ENCODE data around the gene MRPL21. TPM values are rescaled to one million over a fixed set of nuclear protein-coding genes. Genes with fewer than 3 reads are reported as not detected.

MRPL21 gene
- total and polyA plus RNA-seq, 2 donors from 2014 or later, result 45.0 to 147 TPM

DNA sequence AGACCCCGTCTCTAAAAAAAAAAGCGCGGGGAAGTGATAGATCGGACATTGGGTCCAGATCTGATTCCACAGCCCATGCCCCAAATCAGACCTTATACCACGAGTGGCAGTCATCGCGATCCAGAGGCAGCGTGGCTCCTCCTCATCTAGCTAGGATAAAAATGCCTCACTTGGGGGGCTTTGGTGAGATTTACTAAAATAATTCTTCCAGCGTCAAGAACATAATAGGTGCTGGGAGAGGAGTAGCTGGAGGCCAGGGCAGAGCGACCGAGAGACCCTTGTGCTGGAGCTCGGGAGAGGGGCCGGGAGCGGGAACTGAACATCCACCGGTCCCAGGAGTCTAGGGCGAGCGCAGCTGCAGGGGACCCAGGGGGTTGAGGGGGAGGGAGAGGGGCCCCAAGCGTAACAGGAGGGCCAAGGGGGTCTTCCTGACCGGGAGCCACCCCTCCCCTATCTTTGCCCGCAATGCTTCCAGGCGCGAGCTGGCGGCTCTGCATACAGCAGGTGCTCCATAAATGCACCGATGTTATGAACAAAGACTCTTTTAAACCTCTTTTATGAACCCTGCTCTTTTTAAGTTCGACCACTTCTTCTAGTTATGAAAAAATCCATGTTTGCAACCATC, 61.1 kb downstream of the MRPL21 start:
- FAIRE-seq (no peak), DNase-seq (peak in 1 of 5 donors; percentile 58)
- Histone ChIP-seq H3K36me3 (ENCODE audit: control insufficient read depth in 2 of 3, insufficient read depth in 3 of 3, low read length in 3 of 3) (no peaks in the 10 kb centered on the region), H3K27ac (ENCODE audit: low read depth in 2 of 2, low read length in 2 of 2) (peak overlapping the region; percentile 74 to 78), H3K9me3 (ENCODE audit: control insufficient read depth in 2 of 3, insufficient read depth in 1 of 3, low read length in 3 of 3) (no peaks in the 10 kb centered on the region), H3K4me1 (ENCODE audit: control insufficient read depth in 2 of 3, insufficient read depth in 2 of 3, low read depth in 1 of 3, low read length in 3 of 3) (peaks cover 0 to 32% (median 28%) of the 10 kb centered on the region in 3 donors), H3K9ac (ENCODE audit: low read length in 3 of 3) (peak overlapping the region in 1 of 3 donors; percentile 42), H3K27me3 (ENCODE audit: control insufficient read depth, insufficient read depth, low read length) (no peaks in the 10 kb centered on the region), H3K4me3 (ENCODE audit: low read length in 3 of 3) (peak overlapping the region; percentile 12 to 81 (median 66))
- TF ChIP-seq, protein P1, sequence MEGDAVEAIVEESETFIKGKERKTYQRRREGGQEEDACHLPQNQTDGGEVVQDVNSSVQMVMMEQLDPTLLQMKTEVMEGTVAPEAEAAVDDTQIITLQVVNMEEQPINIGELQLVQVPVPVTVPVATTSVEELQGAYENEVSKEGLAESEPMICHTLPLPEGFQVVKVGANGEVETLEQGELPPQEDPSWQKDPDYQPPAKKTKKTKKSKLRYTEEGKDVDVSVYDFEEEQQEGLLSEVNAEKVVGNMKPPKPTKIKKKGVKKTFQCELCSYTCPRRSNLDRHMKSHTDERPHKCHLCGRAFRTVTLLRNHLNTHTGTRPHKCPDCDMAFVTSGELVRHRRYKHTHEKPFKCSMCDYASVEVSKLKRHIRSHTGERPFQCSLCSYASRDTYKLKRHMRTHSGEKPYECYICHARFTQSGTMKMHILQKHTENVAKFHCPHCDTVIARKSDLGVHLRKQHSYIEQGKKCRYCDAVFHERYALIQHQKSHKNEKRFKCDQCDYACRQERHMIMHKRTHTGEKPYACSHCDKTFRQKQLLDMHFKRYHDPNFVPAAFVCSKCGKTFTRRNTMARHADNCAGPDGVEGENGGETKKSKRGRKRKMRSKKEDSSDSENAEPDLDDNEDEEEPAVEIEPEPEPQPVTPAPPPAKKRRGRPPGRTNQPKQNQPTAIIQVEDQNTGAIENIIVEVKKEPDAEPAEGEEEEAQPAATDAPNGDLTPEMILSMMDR (IDR thresholded peaks at IDR 0.05; ENCODE audit: borderline replicate concordance, extremely low read depth, insufficient read depth), result no peak
- intact Hi-C loops (cut with DNase I), result no loop called here

DNA sequence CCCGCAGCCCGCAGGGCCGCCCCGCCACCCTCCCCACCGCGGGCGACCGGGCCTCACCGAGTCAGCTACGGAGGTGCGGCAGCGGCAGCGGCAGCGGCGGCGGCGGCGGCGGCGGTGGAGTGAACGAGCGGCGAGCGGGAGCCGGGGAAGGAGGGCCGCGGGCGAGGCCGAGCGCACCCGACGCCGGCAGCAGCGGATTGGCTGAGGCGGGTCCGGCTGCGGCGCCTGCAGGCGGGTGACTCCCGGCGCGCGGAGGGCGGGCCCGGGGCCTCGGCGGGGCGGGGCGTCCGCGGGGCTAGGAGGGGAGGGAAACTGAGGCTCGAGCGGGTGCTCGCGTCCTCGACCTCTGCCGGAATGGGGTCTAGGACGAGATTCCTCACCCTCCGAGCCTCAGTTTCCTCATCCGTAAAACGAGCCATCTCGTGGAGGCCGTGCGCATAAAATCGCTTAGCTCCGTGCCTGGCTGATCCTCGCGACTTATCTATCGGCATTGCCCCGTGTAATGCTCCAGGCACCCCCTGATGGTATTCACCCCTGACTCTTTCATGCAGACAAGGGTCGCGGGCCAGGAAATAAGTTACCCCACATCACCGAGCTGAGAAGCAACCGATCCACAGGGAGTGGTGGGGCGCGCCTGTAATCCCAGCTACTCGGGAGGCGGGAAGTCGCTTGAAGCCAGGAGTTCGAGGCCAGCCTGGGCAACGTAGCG, 61.8 kb downstream of the MRPL21 start, which contains the start of gene CPT1A:
CPT1A (minus strand) TSS at position 199 of the 709 bp plus-strand sequence. CDS start 26,442 bp downstream, outside the sequence.
- Histone ChIP-seq H3K4me1 (ENCODE audit: control insufficient read depth in 2 of 3, insufficient read depth in 2 of 3, low read depth in 1 of 3, low read length in 3 of 3) (peaks cover 0 to 39% (median 32%) of the 10 kb centered on the region in 3 donors), H3K9ac (ENCODE audit: low read length in 3 of 3) (peak within 1 kb of the TSS in 2 of 3 donors; percentile 93 to 95), H3K27ac (ENCODE audit: low read depth in 2 of 2, low read length in 2 of 2) (peak within 1 kb of the TSS; percentile 99 to 100), H3K4me3 (ENCODE audit: low read length in 3 of 3) (peak within 1 kb of the TSS; percentile 45 to 81 (median 66)), H3K9me3 (ENCODE audit: control insufficient read depth in 2 of 3, insufficient read depth in 1 of 3, low read length in 3 of 3) (no peaks in the 10 kb centered on the region), H3K36me3 (ENCODE audit: control insufficient read depth in 2 of 3, insufficient read depth in 3 of 3, low read length in 3 of 3) (no peaks in the 10 kb centered on the region), H3K27me3 (ENCODE audit: control insufficient read depth, insufficient read depth, low read length) (no peaks in the 10 kb centered on the region)
- intact Hi-C loops (cut with DNase I), result no loop called here
- no peak for FAIRE-seq
- peak; percentile 69 to 93 (median 80) for DNase-seq
- TF ChIP-seq, protein P1 (IDR thresholded peaks at IDR 0.05; ENCODE audit: borderline replicate concordance, extremely low read depth, insufficient read depth), result no peak

Other genes starting within 250 kb of the MRPL21 start
- gene GAL, start 219.3 kb downstream of the MRPL21 start, total RNA-seq, result 0.31 TPM
- not detected for gene GAL, start 219.3 kb downstream of the MRPL21 start, polyA plus RNA-seq (ENCODE audit: insufficient read depth, low read depth, low replicate concordance)
- 8.7 TPM for gene TESMIN, start 152.3 kb downstream of the MRPL21 start, total RNA-seq
- gene TESMIN, start 152.3 kb downstream of the MRPL21 start, polyA plus RNA-seq (ENCODE audit: insufficient read depth, low read depth, low replicate concordance), result 3.8 TPM
- gene CPT1A, start 61.9 kb downstream of the MRPL21 start, total RNA-seq, result 61.5 TPM
- gene CPT1A, start 61.9 kb downstream of the MRPL21 start, polyA plus RNA-seq (ENCODE audit: insufficient read depth, low read depth, low replicate concordance), result 51.3 TPM
- 19.6 TPM for gene IGHMBP2, start 59 bp upstream of the MRPL21 start, total RNA-seq
- gene IGHMBP2, start 59 bp upstream of the MRPL21 start, polyA plus RNA-seq (ENCODE audit: insufficient read depth, low read depth, low replicate concordance), result 8.8 TPM
- gene MRGPRD, start 77.2 kb upstream of the MRPL21 start, total RNA-seq, result not detected
- not detected for gene MRGPRD, start 77.2 kb upstream of the MRPL21 start, polyA plus RNA-seq (ENCODE audit: insufficient read depth, low read depth, low replicate concordance)
- gene MRGPRF, start 109.4 kb upstream of the MRPL21 start, total RNA-seq, result 9.3 TPM
- gene MRGPRF, start 109.4 kb upstream of the MRPL21 start, polyA plus RNA-seq (ENCODE audit: insufficient read depth, low read depth, low replicate concordance), result 19.0 TPM
- gene TPCN2, start 145.1 kb upstream of the MRPL21 start, total RNA-seq, result 22.4 TPM
- gene TPCN2, start 145.1 kb upstream of the MRPL21 start, polyA plus RNA-seq (ENCODE audit: insufficient read depth, low read depth, low replicate concordance), result 12.9 TPM

All from kidney (tissue), 14 donors.